COLO668 (cell line): ENCODE data around the gene SLC4A8.
"Not testable (repeated sequence)": the region's sequence is repeated elsewhere in the genome, so short reads cannot be mapped to it uniquely, and the experiment has no call there.

Experiments used
- DNase-seq: peaks from one replicate; lab custom pipeline; 2025; ENCODE audit not compliant: unreplicated experiment; lab: John Stamatoyannopoulos, UW

The SLC4A8 gene

DNA sequence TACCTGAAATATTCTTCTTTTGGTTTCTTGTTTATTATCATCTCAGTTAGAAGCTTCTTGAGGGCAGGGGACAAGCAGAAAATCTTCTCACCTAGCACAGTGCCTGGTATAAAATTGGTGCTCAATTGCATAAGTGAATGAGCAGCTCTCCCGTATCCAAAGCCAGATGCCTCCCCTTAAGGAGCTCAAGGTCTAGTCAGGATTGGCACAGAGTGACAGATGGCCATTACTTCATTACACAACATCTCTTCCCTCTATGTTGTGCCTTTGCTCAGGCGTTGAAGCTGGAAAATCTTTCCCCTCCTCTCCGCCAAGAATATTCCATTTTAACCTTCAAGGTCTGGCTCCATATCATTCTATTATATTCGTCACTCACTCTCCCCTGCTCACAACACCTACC lies 3.6 kb downstream of the SLC4A8 start:
- no peak for DNase-seq

- DNase-seq, result no peak
Measured at GRCh38 chr12:51429700-51430099, 5.1 kb downstream of the SLC4A8 start.

DNA sequence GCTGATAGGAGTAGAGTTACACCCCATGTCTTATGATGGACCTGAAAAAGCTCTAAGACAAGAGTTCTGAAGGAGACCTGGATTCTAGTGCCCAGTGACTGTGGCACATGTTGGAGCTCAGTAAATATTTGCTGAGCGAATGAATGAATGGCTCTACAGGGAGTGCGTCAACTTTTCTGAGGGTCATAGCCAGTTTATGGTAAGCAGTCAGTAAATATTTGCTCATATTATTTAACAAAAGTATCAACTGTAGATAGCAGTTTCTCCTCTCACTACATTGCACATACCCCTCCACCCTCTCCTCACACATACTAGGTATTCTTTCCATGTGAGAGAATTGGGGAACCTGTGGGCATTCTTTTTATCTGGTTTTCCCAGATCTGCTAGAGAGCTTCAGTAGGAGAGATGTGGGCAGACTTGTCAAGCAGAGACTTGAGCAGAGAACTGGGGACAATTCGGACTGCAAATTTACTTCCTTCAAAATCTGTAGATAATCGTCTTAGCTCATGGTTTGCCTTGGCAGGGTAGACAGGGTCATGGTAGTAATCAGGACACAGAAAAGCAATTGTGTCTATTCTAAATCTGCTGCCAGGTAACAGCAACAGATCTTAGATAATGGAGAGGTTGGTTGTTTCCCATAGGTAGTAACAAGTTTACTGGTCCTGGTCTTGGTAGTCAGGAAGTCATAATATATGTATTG lies 5.7 kb downstream of the SLC4A8 start:
- peak; percentile 12 for DNase-seq

DNA sequence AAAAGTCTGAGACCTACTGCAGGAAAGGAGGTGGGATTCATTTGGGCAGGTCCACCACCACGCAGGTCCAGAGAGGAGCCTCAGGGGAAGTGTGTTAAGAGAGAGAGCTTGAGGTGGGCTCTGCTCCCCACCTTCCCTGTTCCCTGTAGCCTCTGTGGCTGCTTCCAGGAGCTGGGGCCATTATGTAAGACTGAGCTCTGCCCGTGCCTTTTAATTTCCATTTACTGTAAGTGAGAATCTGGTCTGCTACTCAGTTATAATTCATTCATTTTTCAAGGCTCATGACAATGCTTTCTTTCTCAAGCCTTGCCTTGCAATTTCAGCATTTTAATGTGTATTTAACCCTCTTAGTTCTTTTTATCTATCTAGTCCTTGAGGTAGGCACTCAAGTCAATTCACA lies 8.3 kb downstream of the SLC4A8 start:
- no peak for DNase-seq

DNA sequence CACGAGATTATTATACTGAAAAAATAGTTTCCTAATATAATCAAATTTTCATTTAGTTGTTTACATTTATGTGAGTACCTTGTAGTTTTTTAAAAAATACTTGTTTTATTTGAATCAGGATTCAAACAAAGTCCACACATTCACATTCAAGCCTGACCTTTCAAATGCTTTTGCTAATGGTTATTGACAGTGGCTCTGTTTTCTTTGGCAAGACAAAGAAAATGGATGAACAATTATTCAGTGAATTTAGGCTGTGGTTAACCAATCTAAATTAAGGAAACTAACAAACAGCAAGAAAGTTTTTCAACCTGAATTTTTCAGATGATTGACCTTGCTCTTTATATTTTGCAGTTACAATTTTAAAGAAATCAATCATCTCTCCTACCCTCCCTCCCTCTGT lies 9.7 kb downstream of the SLC4A8 start:
- no peak for DNase-seq

DNA sequence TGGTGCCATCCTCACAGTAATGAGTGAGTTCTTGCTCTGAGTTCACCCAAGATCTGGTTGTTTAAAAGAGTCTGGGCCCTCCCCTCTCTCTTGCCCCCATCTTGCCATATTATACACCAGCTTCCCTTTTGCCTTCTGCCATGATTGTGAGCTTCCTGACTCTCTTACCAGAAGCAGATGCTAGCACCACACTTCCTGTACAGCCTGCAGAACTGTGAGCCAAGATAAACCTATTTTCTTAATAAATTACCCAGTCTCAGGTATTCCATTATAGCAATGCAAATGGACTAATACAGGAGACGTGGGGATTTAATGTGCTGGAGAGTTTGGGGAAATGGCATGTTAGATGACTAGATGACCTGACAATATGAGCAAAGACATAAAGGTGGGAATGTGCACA lies 12.8 kb downstream of the SLC4A8 start:
- DNase-seq, result no peak

DNA sequence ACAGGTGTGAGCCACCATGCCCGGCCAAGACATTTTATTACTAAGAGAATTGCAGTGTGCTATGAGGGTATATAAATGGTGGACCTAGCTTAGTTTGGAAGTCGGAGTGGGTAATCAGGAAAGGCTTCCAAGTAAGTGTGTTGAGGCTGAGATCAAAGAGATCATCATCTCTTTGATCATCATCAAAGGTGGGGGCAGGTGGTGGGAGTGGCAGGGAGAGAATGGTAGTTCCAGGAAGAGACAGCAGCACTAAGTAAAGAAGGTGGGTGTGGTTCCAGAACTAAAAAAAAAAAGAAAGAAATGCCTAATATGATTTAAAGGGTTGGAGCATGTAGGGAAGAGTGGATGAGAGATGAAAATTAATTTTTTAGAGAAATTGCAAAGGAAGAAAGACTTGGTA lies 14.7 kb downstream of the SLC4A8 start:
- no peak for DNase-seq

DNA sequence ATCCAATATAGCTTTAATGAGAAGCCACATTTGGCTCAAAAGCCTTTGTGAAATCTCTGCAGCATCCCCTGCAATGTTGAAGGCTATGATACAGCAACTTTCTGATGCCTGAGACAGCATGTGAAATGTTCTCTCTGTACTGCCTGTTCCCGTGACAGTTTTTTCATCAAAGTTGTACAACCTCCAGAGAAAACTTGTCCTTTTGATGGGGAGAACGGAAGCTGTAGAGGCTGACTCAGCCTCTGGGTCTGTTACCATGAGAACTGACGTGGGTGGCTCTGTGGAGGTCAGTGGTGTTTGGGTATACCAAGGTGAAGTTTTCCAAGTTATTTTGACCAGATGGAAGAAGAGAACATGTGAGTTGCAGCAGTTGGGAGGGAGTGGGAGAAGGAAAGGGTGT lies 17.0 kb downstream of the SLC4A8 start:
- no peak for DNase-seq

DNA sequence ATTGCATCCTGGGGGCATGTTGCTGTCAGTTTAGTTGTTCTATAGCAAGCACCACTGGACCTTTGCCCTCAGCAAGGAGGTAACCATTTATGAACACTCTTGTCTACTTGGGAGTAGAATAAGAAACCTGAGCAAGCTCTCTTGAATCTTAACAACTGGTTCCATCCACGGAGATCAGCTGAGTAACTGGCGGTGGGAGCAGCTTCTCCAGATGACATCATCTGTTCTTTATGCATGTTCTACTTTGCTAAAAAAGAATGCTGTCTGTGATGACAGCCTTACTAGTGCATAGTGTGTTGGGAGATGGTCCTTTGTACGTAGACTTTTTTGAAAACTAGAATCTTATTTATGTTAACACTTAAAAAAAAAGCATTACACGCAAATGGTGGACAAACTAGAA lies 17.7 kb downstream of the SLC4A8 start:
- no peak for DNase-seq

DNA sequence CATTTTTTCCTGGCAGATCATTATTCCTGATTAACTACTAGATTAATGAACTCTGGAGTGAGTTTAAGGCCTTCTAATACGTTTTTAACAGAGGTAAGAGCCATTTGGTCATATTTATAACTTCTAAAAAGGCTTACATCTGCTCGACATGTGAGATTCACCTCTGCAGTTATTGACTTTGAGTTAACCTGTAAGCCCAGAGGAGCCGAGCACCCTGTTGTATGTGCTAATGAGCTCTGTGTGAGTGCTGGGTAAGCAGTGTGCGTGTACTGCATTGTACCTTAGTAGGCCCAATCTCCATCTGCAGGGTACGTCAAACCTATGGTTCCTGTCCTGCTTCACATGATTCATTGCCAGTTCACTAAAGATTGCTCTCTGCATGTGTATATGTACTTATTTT lies 18.9 kb downstream of the SLC4A8 start:
- no peak for DNase-seq

DNA sequence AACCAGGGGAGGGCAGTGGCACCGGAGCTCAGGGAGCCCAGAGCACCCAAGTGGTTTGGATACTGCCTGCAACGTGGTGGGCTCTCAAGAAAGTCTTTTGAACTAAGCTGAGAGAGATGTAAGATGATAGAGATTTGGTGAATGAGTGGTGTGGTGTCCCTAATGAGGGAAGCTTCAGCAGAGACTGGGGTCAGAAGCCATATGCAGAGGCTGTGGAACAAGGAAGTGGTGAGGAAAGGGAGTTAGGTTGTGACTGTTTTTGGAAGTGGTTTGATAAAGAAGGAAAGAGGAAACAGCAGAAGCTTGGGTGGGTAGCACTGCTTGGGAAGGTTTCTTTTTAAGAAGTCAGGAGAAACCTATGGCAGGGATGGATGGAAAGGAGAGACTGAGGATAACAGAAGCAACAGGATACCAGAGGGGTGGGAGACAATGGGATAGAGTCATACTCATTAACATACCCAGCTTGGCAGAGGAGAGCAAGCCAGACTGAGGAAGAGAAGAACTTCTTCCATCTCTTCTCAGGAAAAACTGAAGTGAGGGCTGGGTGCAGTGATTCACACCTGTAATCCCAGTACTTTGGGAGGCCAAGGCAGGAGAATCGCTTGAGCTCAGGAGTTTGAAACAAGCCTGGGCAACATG lies 24.1 kb downstream of the SLC4A8 start:
- no peak for DNase-seq

DNA sequence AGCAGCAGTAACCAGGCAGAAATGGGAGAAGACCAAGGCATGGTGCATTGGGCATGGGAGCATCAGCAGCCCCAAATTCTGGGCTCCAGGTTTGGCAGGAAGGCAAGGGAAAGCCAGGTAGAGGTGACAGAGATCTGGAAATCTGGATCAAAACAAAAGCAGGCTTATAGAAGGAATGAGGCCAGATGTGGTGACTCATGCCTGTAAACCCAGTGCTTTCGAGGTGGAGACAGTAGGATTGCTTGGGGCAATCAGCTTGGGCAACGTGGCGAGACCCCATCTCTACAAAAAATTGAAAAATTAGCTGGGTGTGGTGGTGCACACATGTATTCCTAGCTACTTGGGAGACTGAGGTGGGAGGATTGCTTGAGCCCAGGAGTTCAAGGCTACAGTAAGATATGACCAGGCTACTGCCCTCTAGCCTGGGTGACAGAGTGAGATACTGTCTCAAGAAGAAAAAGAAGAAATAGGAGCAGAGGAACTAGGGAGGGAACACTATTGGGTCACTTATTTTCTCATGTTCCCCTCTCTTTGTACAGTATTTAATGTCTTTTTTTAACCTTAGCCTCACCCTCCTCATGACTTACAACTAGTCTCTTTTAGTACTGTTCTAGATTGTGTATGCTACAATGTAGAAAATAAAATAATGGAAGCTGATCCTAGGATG lies 25.1 kb downstream of the SLC4A8 start:
- no peak for DNase-seq

DNA sequence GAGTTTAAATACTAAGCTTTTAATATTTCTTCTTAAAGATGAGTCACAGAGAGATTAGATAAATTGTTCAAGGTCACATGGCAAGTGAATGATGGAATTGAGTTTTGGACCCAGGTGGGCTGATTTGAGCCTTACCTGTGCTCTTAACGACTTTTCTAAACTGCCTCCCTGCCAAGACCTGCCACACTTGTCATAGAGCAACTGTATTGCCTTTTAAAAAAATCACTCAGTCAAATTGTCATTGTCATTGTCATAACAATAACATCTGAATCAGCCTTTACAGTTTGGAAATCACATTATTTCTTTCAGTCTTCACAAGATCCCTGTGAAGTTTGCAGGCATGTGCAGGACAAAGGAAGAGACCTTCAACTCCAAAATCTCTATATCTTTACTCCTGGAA lies 25.7 kb downstream of the SLC4A8 start:
- no peak for DNase-seq

DNA sequence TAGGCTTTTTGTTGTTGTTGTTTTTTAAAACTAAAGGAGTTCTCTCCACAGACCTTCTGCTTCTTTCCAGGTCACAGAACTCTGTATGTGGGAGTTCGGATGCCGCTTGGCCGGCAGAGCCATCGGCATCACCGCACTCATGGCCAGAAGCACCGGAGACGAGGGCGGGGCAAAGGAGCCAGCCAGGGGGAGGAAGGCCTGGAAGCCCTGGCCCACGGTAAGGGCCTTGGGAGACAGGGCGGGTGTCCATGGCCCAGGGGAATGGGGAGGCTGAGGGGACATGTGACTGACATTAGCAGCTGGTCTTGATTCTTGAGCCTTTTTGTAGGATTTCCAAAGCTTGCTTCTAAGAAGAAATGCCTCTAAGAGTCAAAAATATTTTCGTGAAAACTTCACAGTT lies 26.2 kb downstream of the SLC4A8 start:
- DNase-seq, result no peak

- not testable (repeated sequence) for DNase-seq
Measured at GRCh38 chr12:51454016-51454415, 29.4 kb downstream of the SLC4A8 start.

DNA sequence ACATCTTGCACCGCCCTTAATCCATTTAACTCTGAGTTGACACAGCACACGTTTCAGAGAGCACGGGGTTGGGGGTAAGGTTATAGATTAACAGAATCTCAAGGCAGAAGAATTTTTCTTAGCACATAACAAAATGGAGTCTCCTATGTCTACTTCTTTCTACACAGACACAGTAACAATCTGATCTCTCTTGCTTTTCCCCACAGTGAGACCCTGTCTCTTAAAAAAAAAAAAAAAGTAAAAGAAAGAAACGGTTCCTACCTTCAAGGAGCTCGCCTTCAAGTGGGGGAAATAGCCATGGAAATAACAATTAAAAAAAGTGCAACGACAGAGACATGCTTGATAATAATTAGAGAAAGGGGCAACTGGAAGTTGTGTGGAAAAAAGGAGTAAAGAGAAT lies 30.4 kb downstream of the SLC4A8 start:
- not testable (repeated sequence) for DNase-seq

- no peak for DNase-seq
Measured at GRCh38 chr12:51458635-51459034, 34.0 kb downstream of the SLC4A8 start.

DNA sequence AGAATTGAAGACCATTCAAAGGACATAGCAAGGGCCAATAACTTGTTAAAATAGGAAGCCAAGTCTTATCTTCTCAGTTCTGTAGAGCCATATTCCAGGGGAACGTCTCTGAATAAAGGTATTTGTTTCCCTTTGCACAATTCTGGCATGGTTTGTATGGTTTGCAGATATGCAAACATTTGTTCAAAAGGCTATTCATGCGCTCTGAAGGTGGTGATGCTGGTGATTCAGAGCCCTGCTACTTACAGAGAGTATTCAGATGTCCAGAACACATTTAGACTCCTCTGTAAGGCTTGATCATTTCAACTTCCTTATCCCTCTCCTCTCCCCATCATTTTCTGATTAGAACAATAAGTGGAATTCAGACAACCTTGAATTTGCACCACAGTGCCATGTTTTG lies 35.9 kb downstream of the SLC4A8 start:
- no peak for DNase-seq

GRCh38 chr12:51465491-51465890 lies 40.9 kb downstream of the SLC4A8 start:
- DNase-seq, result no peak

DNA sequence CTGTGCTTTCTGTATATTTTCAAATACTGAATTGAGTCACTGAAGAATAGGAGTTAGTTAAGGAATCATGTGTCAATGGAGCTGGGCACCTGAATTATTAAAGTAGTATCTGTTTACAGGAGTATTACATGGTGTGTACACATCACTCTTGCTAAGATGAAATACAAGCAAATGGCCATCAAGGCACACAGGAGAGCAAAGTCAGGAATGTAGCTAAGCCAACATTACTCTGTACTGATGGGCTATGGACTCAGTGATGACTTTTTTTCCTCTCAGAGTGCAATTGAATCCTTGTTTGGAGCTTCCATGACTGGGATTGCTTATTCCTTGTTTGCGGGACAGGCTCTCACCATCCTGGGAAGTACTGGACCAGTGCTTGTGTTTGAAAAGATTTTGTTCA lies 45.5 kb downstream of the SLC4A8 start:
- no peak for DNase-seq

DNA sequence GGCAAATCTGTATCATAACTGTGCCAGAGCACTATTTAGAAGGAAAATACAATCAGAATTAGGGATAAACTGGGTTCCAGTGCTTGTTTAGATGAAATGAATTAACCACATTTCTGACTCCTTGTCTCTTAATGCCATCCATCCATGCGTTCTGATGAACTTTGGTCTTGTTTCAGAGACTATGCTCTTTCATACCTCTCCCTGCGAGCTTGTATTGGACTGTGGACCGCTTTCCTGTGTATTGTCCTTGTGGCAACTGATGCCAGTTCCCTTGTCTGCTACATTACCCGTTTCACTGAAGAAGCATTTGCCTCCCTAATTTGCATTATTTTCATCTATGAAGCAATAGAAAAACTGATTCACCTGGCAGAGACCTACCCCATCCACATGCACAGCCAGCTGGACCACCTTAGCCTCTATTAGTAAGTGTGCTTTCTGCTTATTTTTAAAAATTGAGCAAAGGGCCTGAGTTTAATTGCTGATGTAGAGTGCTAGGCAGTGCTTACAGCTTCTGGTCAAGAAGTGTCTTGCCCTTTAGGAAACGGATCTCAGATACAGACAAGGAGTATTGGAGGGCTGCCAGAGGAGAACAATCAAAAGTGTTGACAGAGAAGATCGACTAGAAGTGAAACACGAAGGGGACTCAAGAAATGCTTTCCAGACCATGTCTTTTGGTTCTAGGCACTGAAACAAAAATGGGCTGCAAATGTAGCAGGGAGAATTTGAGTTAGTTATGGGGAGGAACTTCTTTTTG lies 46.7 kb downstream of the SLC4A8 start:
- DNase-seq, result no peak

- no peak for DNase-seq
Measured at GRCh38 chr12:51472984-51473383, 48.4 kb downstream of the SLC4A8 start.
